ENCODE results near the gene MARCHF10.

The MARCHF10 gene

GRCh38 chr17:62822080-62822904, 14.2 kb upstream of the MARCHF10 start:
- no peak for DNase-seq (ENCODE audit: low spot score)

GRCh38 chr17:62821189-62822079, 13.3 kb upstream of the MARCHF10 start:
- DNase-seq (ENCODE audit: low spot score): no peak

- DNase-seq (ENCODE audit: low spot score): no peak
Observed at GRCh38 chr17:62819511-62820221, 11.6 kb upstream of the MARCHF10 start.

GRCh38 chr17:62818526-62818925, 10.4 kb upstream of the MARCHF10 start:
- DNase-seq (ENCODE audit: low spot score): no peak

- DNase-seq (ENCODE audit: low spot score): no peak
Observed at GRCh38 chr17:62816282-62816839, 8.2 kb upstream of the MARCHF10 start.

- no peak for DNase-seq (ENCODE audit: low spot score)
Observed at GRCh38 chr17:62809656-62810055, 1.5 kb upstream of the MARCHF10 start.

- DNase-seq (ENCODE audit: low spot score): no peak
Observed at GRCh38 chr17:62808576-62808970, 459 bp upstream of the MARCHF10 start.

- no peak for DNase-seq (ENCODE audit: low spot score)
Observed at GRCh38 chr17:62805234-62805633, 2.9 kb downstream of the MARCHF10 start.

GRCh38 chr17:62804822-62805221, 3.3 kb downstream of the MARCHF10 start:
- DNase-seq (ENCODE audit: low spot score): no peak

- no peak for DNase-seq (ENCODE audit: low spot score)
Observed at GRCh38 chr17:62804025-62804424, 4.1 kb downstream of the MARCHF10 start.

GRCh38 chr17:62802561-62803205, 5.4 kb downstream of the MARCHF10 start:
- no peak for DNase-seq (ENCODE audit: low spot score)

- no peak for DNase-seq (ENCODE audit: low spot score)
Observed at GRCh38 chr17:62801553-62802114, 6.5 kb downstream of the MARCHF10 start.

- DNase-seq (ENCODE audit: low spot score): no peak
Observed at GRCh38 chr17:62800585-62800984, 7.5 kb downstream of the MARCHF10 start.

- no peak for DNase-seq (ENCODE audit: low spot score)
Observed at GRCh38 chr17:62797959-62798358, 10.2 kb downstream of the MARCHF10 start.

GRCh38 chr17:62796291-62796690, 11.8 kb downstream of the MARCHF10 start:
- DNase-seq (ENCODE audit: low spot score): no peak

- DNase-seq (ENCODE audit: low spot score): no peak
Observed at GRCh38 chr17:62794666-62794971, 13.5 kb downstream of the MARCHF10 start.

- DNase-seq (ENCODE audit: low spot score): no peak
Observed at GRCh38 chr17:62793919-62794665, 14.0 kb downstream of the MARCHF10 start.

- DNase-seq (ENCODE audit: low spot score): no peak
Observed at GRCh38 chr17:62792447-62792800, 15.7 kb downstream of the MARCHF10 start.

GRCh38 chr17:62791767-62792446, 16.2 kb downstream of the MARCHF10 start:
- DNase-seq (ENCODE audit: low spot score): no peak

GRCh38 chr17:62791235-62791734, 16.8 kb downstream of the MARCHF10 start:
- no peak for DNase-seq (ENCODE audit: low spot score)

All from SK-N-DZ (cell line).